ENCODE measurements around the gene AEN. TPM values are rescaled to one million over a fixed set of nuclear protein-coding genes. Genes with fewer than 3 reads are reported as not detected.

Gene AEN
- total and polyA plus RNA-seq, 2 donors (not counting 3 experiments of a cell fraction or from before 2014, with no cell fraction given), result 34.2 to 35.6 TPM

GRCh38 chr15:88574655-88575054 is 46.5 kb upstream of the AEN start:
- dilution Hi-C loops (cut with MboI; ENCODE audit: extremely low pct_ligation_motif_present, low sequenced_read_pairs) (no loop called here), intact Hi-C loops (cut with micrococcal nuclease) (no loop called here)
- Histone ChIP-seq H3K27me3 (ENCODE audit: control insufficient read depth in 2 of 2, insufficient read depth in 2 of 2, low read length in 2 of 2) (peaks cover 0 to 2% of the 10 kb centered on the region in 2 experiments), H3K9me3 (replicated peaks; ENCODE audit: control insufficient read depth, insufficient read depth, low read length) (no peaks in the 10 kb centered on the region), H3K4me3 (replicated peaks in 1 of 3; ENCODE audit: insufficient read depth in 1 of 3, low read depth in 1 of 3, low read length in 3 of 3) (no peak overlapping the region), H3K4me2 (ENCODE audit: insufficient read depth, low read length) (no peak overlapping the region), H3K36me3 (ENCODE audit: control insufficient read depth in 2 of 2, extremely low read depth in 1 of 2, insufficient read depth in 2 of 2, low read length in 2 of 2) (no peaks in the 10 kb centered on the region), H3K9ac (replicated peaks; ENCODE audit: extremely low read depth, insufficient read depth, low read length) (no peak overlapping the region), H3K9me1 (replicated peaks; ENCODE audit: control insufficient read depth, extremely low read depth, insufficient read depth, low read length) (no peaks in the 10 kb centered on the region), H4K20me1 (replicated peaks; ENCODE audit: control insufficient read depth, extremely low read depth, insufficient read depth, low read length) (no peaks in the 10 kb centered on the region), H3K27ac (ENCODE audit: insufficient read depth, low read depth, low read length) (no peak overlapping the region), H3K4me1 (ENCODE audit: control insufficient read depth, extremely low read depth, insufficient read depth, low read length) (no peaks in the 10 kb centered on the region), H2AFZ (ENCODE audit: low read depth, low read length) (no peak overlapping the region), H3K79me2 (ENCODE audit: control insufficient read depth, insufficient read depth, low read length) (no peaks in the 10 kb centered on the region)
- BruUV-seq (replicated peaks), result no TSS peak
- ChIA-PET CTCF (no interaction called here), POLR2A (no interaction called here)
- FAIRE-seq (no peak), DNase-seq (ENCODE audit: low read depth, low spot score) (no peak)
- TF ChIP-seq MYC (IDR thresholded peaks at IDR 0.05; ENCODE audit: low read depth, low read length), result no peak
- TF ChIP-seq MAX (IDR thresholded peaks at IDR 0.05; ENCODE audit: insufficient read depth, insufficient read length), result no peak

- TF ChIP-seq POLR2AphosphoS5 (IDR thresholded peaks at IDR 0.05; ENCODE audit: insufficient read depth, low read depth, low read length), result no peak
- no peak for TF ChIP-seq CTCF (IDR thresholded peaks at IDR 0.05; ENCODE audit: extremely low read depth in 1 of 2, insufficient read depth in 1 of 2, low read depth in 1 of 2, low read length in 2 of 2)
- no peak for TF ChIP-seq POLR2A (IDR thresholded peaks at IDR 0.05; ENCODE audit: low read depth, low read length)
- no peak for TF ChIP-seq JUN (IDR thresholded peaks at IDR 0.05; ENCODE audit: borderline replicate concordance, insufficient read depth, insufficient read length, low read depth)
- TF ChIP-seq FOS (IDR thresholded peaks at IDR 0.05; ENCODE audit: borderline replicate concordance, insufficient read depth, low read length), result no peak
- no peak for TF ChIP-seq EZH2 (IDR thresholded peaks at IDR 0.05; ENCODE audit: borderline replicate concordance, low read depth, low read length, severe bottlenecking)
- no peak for TF ChIP-seq GATA2 (IDR thresholded peaks at IDR 0.05; ENCODE audit: insufficient read depth, insufficient read length, low read depth, low read length)
- no peak for TF ChIP-seq MAX (IDR thresholded peaks at IDR 0.05; ENCODE audit: insufficient read depth, insufficient read length)
- no peak for TF ChIP-seq MYC (IDR thresholded peaks at IDR 0.05; ENCODE audit: low read depth, low read length)
- no peaks in the 10 kb centered on the region for H3K9me3 ChIP-seq (replicated peaks; ENCODE audit: control insufficient read depth, insufficient read depth, low read length)
- intact Hi-C loops (cut with micrococcal nuclease), result no loop called here
- no peaks in the 10 kb centered on the region for H3K4me1 ChIP-seq (ENCODE audit: control insufficient read depth, extremely low read depth, insufficient read depth, low read length)
- H2AFZ ChIP-seq (ENCODE audit: low read depth, low read length), result no peak overlapping the region
- H4K20me1 ChIP-seq (replicated peaks; ENCODE audit: control insufficient read depth, extremely low read depth, insufficient read depth, low read length), result no peaks in the 10 kb centered on the region
- no TSS peak for BruUV-seq (replicated peaks)
- DNase-seq (ENCODE audit: low read depth, low spot score) (no peak), FAIRE-seq (no peak)
- no peaks in the 10 kb centered on the region for H3K36me3 ChIP-seq (ENCODE audit: control insufficient read depth in 2 of 2, extremely low read depth in 1 of 2, insufficient read depth in 2 of 2, low read length in 2 of 2)
- no peak overlapping the region for H3K4me2 ChIP-seq (ENCODE audit: insufficient read depth, low read length)
- H3K4me3 ChIP-seq (replicated peaks in 1 of 3; ENCODE audit: insufficient read depth in 1 of 3, low read depth in 1 of 3, low read length in 3 of 3), result no peak overlapping the region
- no peaks in the 10 kb centered on the region for H3K79me2 ChIP-seq (ENCODE audit: control insufficient read depth, insufficient read depth, low read length)
- H3K9ac ChIP-seq (replicated peaks; ENCODE audit: extremely low read depth, insufficient read depth, low read length), result no peak overlapping the region
- dilution Hi-C loops (cut with MboI; ENCODE audit: extremely low pct_ligation_motif_present, low sequenced_read_pairs), result no loop called here
- no peaks in the 10 kb centered on the region for H3K9me1 ChIP-seq (replicated peaks; ENCODE audit: control insufficient read depth, extremely low read depth, insufficient read depth, low read length)
- H3K27ac ChIP-seq (ENCODE audit: insufficient read depth, low read depth, low read length), result no peak overlapping the region
- POLR2A ChIA-PET, result no interaction called here
- H3K27me3 ChIP-seq (ENCODE audit: control insufficient read depth in 2 of 2, insufficient read depth in 2 of 2, low read length in 2 of 2), result peaks cover 0 to 2% of the 10 kb centered on the region in 2 experiments
- CTCF ChIA-PET, result no interaction called here
Measured at GRCh38 chr15:88579322-88579721, 41.8 kb upstream of the AEN start.
